NOMO-1 treated with dmso at 0.1 percent for 144 hours (cell line): Measurements from ENCODE around the gene GALNTL6.

Experiments used
- DNase-seq: peaks from one replicate; lab custom pipeline; 2025; ENCODE audit not compliant: unreplicated experiment; lab: John Stamatoyannopoulos, UW

GALNTL6 gene

DNA sequence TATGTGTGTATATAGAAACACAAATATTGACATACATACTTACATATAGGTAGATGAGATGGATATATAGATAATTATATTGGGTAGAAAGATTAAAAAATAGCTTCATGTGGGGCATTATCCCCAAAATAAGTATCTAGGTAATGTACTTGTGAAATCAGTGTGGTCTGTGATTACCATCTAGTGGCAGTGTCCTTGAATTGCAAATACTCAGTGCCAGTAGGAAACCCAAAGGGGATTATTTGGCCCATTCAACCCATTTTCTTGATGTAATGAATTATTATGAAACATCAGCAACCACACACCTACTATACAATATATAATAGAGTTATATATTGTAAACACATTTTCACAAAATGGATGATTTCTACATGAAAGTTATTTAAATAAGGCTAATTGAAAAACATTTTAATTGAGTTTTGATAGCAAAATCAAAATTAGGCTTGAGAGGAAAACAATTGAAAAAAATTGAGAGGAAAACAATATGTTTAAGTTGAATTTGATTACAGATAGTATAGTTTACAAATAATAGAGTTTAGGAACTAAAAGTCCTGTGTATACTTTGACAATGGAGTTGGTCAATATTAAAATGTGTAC is 389.4 kb downstream of the GALNTL6 start:
- DNase-seq: peak; percentile 1

DNA sequence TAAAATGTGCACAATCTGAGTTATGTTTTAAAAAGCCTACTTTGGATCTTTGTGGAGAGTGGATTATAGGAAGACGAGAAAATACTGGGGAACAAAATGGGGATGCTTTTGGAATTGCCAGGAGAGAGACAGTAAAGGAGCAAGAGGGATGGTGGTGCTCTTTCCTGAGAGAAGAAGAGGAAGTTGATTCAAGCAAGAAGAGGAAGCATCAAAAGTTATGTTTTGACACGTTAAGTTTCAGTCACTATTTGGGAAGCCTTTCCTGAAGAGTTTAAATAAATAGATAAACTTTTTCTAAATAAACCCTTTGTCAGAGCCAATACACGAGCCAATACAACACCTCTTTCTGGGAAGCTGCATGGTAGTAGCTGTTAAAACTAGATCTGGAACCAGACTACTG is 394.1 kb downstream of the GALNTL6 start:
- peak; percentile 15 for DNase-seq

DNA sequence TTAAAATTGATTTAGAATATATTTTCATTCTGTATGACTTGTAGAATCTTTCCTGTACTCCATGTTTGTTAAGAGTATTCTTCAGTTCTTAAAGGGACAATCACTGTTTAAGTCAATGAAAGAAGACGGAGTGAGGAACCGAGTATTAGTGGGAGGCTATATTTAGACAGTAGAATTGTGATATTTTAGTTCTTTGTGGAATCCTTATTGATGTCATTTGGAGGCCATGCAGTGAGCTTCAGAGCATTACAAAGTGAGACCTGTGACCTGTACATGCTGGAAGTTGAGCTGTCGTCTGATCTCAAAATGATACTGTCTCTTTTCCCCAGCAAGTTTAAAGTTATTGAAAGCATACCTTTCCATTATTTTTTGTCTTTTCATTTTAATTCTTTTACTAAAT is 394.7 kb downstream of the GALNTL6 start:
- peak; percentile 41 for DNase-seq

DNA sequence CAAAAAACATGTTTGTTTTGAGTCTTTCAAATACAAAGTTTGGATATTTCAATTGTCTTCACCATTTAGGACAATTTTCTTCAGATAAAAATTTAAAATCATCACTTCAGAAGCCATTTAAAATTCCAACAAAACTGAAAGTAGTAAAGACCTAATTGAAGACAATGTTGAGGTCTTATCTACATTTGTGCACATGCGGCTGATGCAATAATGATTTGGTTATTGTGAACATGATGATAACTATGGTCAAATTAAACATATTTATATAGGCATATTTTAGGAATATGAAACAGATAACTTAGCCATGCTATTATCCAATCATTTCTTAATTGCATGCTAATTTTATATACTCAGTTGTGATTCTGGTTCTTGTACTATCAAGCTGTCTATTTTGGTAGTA is 407.5 kb downstream of the GALNTL6 start:
- no peak for DNase-seq

DNA sequence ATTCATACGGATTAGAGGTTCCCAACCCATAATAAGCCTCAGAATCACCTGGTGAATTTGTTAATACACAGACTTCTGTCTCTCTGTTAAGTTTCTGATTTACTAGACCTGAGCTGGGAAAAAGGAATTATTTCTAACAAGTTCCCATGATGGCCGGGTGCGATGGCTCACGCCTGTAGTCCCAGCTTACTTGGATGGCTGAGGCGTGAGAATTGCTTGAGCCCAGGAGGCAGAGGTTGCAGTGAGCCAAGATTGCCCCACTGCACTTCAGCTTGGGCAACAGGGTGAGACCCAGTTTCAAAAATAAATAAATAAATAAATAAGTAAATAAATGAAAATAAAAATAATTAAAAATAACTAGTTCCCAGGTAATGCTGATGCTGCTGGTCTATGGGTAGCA is 412.3 kb downstream of the GALNTL6 start:
- DNase-seq: no peak

DNA sequence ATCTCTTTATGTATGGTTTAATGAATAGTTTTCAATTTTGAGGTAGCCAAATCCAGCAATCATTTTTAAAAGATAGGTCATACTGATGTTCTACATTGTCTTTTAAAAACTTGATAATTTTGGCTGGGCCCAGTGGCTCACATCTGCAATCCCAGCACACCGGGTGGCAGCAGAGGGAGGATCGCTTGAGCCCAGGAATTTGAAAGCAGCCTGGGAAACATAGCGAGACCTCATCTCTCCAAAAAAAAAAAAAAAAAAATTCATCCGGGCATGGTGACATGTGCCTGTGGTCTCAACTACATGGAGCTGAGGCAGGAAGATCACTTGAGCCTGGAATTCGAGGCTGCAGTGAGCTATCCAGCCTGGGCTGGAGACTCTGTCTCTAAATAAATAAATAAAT is 419.8 kb downstream of the GALNTL6 start:
- DNase-seq: no peak

DNA sequence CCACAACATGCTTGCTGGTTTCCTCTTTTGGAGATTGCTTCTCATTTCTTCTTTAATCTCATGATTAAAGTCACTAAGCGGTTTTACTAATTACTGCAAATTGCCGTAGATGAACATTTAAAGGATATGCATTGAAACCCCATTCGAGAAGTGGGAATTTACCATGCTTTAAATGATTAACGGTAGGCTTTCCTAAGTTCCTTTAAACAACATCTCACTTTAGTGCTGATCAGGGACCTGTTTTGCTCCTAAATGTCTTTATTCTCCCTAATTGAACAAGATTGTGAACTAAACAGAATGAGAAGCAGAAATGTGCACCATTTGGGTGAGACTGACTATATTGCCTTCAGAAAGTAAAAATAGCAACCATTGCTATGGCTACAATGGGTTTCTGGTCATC is 430.3 kb downstream of the GALNTL6 start:
- DNase-seq: peak; percentile 26

DNA sequence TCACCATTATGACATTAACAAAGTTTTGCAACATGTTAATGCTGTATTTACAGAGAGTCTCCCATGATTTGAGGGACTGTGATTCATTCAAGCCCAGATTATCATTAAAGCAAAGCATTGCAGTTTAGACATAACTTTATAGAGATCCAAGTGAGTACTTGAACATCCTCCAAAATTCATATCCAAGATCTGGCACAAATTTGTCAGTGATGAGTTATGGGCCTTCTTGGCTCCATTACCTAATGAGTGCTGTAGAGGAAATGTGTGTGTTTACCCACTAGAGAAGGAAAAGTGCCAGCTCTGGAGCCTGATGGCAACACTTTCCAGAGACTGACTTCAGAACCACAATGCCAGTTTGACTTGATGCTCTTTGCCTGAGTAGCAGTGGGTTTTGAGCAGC is 432.3 kb downstream of the GALNTL6 start:
- DNase-seq: no peak

DNA sequence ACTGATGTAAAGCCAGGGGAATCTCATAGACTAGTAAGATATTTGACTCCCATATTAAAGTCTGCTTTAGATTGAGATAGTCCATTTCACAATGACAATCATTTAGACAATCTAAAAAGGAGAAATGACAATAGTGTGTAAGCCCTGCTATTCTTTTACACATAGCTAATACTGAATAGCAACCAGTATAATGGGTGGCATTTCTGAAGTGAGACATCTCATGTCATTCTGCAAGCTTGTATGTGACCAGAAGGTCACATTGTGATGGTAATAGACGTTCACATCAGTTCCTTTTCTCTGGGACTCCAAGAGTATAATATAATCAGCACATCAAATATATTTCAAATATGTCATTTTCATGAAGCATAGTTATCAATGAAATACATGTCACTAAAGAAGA is 440.2 kb downstream of the GALNTL6 start:
- DNase-seq: no peak

DNA sequence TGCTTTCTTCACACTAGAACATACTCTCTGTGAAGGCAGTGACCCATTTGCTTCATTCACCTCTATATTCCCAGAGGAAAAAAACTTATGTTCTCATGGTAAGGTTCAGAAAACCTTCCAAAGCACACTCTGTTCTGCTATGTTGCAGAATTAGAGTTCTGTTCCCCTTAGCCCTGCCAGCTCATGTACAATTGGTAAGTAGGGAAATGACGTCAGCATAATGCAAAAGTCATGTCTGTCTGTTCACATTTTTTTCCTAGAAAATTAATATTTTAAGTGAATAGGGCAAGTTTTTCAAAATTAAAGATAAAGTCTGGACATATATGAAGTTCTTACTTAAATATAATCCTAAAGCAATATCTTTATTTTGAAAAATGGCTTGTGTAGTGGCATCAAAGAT is 443.6 kb downstream of the GALNTL6 start:
- DNase-seq: no peak

DNA sequence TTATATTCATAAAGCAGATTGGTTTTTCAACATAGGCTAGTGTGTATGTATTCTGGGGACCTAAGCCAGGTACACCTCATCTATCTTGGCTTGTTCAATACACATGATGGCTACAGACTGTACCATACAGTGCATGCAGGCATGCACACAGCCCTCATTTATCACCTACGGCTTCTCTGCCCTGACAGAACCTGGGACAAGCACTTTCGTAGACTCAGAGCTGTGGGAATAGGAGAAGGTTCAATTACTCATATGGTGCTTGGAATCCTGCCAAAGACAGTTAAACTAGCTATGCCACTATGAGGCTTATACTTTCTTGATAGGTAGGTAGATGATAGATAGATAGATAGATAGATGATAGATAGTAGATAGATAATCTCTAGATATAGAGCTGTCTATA is 457.2 kb downstream of the GALNTL6 start:
- DNase-seq: no peak

DNA sequence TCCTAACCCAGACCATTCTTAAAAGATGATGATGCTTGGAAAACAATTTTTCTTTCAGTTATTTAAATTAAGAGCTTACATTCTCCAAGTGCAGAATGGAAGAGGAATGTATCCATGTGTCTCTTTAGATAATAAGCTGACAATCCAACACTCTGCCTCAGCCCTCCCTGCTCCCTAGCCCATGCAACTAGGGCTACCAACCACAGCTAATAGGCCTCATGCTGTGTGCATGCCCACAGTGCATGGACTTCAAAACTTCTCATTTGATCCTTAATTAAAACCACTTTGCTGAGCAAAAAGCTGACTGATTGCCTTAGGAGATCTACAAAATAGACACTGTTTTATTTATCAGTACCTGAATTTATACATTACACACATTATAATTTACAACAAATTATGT is 473.9 kb downstream of the GALNTL6 start:
- no peak for DNase-seq

DNA sequence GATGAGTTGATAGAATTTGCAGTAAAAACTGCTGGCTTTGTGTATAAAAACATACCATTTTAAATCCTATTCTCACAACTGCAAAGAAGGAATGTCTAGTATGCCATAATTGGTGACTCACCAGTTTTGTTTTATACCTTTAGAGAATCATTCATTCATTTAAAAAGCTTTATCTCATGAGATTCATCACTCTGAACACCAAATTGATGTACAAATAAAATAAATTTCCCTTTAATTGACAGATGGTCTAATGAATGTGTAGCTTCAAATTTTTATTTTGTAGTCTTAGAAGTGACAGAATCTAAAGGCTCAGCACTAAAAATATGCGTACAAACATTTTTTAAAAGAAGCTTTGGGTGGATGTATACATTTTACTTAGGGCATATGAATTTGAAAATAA is 492.5 kb downstream of the GALNTL6 start:
- no peak for DNase-seq

DNA sequence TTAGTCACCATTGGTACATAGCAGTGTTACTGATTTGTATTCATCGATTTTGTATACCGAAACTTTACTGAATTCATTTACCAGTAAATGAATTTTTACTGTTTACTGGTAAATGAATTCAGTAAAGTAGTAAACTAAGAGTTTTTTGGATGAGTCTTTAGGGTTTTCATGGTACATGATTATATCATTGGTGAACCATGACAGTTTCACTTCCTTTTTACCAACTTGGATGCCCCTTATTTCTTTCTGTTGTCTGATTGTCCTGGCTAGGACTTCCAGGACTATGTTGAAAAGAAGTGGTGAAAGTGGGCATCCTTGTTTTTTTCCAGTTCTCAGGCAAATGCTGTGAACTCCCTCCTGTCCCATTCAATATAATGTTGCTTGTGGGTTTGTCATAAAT is 494.9 kb downstream of the GALNTL6 start:
- no peak for DNase-seq

DNA sequence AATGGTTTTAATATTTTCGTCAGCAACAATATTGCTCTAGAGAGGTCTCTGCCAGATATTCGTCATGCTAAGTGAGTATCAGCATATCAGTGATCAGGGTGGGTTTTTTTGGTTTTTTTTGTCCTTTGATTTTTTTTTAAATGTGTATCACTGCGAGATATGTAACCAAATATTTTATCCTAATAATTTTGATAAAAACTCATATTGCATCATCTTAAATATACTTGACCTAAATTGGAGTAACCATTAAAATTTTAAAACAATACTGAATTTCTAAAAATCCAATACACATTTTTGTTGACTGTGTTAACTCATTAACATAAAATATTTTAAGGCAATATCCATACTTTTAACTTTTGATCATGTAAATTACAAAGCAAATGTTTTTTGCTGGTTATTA is 498.5 kb downstream of the GALNTL6 start:
- no peak for DNase-seq

DNA sequence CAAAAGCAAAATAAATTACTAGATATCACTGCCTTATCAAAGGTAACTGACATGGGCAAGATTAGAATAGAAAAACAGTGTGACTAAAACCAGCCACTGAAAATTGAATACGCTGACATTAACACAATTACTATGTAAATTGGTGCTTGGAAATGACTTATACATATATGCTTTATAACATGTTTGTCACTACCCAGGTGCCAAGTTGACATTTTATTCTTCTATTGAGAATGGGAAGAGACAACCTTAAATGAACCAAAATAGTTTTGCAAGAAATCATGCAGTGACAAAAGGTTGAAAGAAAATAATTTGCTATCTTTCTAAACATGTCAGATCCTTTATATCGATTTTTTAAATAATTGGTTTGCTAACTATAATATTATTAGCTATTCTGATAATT is 510.1 kb downstream of the GALNTL6 start:
- DNase-seq: no peak

DNA sequence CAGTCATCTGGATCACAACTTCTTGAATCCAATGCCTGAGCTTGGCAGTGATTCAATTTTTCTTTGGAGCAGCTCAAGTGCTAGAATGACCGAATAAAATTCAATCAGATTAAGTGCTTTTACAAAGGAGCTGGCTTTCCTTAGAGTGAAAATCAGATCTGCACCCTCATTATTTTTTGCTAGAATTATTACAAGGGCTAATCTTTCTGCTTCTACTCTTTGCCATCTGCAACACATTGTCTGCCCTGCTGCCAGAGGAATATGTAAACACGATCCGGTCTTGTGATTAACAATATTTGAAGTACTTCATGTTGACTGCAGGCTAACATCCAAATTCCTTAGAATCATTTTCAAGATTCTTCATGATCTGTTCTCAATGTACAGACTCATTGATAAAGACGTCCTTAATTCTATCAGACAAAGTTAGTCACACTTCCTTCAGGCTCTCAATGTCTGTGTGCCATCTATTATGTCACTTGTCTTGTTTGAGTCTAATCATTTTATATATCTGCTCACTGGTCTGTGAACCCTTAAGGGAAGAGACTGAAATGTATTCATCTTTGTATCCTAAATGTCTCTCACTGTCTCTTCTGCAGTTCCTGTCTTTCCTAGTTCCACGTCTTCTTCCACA is 531.2 kb downstream of the GALNTL6 start:
- DNase-seq: no peak

DNA sequence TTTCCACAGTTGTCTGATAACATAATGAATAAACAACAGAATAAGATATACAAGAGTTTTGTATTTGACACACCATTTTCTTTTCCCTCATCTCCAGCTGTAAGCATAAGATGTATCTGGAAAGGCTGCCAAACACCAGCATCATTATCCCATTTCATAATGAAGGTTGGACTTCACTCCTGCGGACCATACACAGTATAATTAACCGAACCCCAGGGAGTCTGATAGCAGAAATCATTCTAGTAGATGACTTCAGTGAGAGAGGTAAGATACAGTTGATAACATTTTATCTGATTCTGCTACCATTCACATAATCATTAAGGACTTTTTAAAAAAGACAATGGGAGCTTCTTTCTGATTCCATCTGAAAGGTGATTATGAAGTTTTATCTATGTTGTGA is 535.2 kb downstream of the GALNTL6 start:
- DNase-seq: no peak

DNA sequence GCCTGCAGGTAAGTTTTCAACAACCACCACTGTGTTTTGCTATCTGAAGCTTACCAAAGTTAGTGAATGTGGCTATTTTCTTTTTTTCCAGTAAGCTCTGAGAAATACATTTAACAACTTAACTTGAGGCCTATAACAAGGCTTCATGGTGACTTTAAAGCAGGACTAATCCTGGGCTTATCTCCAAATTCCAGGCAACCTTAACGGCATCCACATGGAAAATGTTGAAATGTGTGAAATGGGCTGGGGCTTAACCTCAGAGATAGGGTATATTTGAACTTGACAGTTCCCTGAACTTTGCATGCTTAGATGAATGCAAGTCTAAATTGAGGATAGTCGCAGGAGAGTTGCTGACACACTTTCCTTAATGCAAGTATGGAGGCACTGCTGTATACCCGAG is 539.2 kb downstream of the GALNTL6 start:
- DNase-seq: no peak

DNA sequence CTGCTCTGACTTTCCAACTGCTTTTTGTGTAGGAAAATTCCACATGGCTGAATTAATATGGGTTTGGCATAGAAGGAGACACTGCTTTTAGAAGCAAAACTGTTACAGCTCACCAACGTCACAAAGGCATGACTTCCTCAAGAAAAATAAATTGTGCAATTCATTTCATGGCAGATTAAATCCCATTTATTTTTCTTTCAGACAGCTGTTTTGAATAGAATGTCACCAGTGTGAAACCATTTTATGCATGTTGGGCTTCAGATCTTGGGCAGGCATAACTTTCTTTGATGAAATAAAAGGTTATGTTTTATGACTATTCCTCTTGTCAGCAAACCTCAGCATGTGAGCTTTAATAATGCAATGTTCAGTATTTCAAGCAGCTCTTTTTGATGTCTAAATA is 542.8 kb downstream of the GALNTL6 start:
- DNase-seq: no peak

DNA sequence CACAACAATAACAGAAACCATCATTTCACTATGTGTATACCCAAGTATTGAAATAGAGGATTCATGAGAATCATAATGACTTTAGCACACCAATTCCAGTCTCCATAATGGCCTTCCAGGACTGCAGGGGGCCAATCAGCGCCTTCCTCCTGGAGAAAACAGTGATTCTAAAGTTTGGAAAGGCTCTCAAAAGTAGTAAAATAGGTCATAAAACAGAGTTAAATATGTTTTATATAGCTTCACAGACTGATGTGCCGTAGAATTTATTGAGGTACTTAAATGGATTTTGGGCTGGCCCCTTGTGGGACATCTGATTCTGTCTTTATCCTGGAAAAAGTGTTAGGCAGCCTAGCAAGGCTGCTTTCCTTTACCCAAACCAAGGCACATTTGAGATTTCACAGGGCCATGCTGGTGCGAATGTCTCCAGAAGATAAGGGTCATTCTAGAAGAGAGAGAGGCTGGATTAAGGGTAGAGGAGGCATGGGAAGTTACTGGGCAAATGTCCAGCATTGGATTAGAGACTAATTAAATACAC is 543.9 kb downstream of the GALNTL6 start:
- DNase-seq: no peak

DNA sequence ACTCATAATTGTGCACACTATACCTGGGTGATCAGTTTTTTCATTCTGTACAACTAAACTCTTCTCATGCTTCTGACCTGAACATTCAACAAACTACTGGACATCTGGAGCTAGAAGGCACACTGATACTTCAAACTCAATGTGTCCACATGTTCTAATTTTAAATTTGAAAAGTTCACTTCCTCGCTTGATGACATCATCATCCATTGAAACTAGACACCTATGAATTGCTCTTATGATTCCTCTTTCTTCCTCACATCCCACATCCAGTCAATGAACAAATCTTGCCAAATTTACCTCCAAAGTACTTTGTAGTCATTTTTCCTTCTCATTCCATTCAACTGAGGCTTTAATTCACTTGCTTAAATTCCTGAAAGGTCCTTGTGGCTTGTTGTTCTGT is 549.4 kb downstream of the GALNTL6 start:
- DNase-seq: no peak

DNA sequence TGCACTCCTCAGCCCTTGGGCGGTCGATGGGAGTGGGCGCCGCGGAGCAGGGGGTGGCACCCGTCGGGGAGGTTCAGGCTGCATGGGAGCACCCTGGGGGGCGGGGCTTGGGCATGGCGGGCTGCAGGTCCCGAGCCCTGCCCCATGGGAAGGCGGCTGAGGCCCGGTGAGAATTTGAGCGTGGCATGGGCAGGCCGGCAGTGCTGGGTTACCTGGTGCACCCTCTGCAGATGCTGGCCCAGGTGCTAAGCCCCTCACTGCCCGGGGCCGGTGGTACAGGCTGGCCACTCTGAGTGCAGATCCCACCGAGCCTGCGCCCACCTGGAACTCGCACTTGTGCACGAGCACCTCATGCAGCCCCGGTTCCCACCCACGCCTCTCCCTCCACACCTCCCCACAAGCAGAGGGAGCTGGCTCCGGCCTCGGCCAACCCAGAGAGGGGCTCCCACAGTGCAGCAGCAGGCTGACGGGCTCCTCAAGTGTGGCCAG is 556.3 kb downstream of the GALNTL6 start:
- DNase-seq: no peak
